GM18508 (cell line): ENCODE data around the gene KIF5B.
A peak's percentile ranks its signal among the peaks of the same experiment; 100 is the strongest.
"Not testable (repeated sequence)": the region's sequence is repeated elsewhere in the genome, so short reads cannot be mapped to it uniquely, and the experiment has no call there.

Experiments
- ATAC-seq: cut with Tn5 transposase; IDR thresholded peaks from one replicate; pipeline ENCODE4 v1.9.1; 2021; ENCODE audit warnings: moderate number of reproducible peaks; ENCODE audit not compliant: insufficient read depth, unreplicated experiment

The KIF5B gene

DNA sequence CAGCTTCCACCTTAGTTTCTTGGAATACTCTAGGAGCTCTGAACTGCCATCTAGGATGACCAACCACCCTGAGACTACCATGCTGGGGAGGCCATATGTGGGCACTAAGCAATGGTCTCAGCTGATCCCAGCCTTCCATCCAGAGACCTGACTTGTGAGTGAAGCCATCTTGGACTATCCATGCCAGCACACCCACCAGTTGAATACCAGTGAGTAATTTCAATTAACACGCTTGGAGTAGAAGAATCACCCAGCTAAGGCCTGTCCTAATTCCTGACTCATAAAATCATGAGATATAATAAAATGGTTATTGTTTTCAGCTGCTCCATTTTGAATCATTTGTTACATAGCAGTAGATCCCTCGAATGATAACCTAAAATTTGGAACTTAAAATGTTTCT lies 5.2 kb upstream of the KIF5B start:
- no peak for ATAC-seq

DNA sequence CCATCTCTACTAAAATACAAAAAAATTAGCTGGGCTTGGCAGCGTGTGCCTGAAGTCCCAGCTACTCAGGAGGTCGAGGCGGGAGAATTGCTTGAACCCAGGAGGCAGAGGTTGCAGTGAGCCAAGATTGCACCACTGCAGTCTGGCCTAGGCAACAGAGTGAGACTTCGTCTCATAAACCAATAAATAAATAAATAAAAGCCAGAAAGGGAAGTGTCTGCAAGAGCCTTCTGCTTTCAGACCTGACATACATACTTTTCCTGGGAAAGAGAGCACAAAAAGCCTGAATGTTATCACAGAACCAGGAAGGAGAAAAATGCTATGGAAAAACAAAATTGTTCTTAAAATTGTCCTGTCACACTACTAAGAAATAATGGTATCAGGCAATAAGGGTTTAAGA lies 4.1 kb upstream of the KIF5B start:
- no peak for ATAC-seq

DNA sequence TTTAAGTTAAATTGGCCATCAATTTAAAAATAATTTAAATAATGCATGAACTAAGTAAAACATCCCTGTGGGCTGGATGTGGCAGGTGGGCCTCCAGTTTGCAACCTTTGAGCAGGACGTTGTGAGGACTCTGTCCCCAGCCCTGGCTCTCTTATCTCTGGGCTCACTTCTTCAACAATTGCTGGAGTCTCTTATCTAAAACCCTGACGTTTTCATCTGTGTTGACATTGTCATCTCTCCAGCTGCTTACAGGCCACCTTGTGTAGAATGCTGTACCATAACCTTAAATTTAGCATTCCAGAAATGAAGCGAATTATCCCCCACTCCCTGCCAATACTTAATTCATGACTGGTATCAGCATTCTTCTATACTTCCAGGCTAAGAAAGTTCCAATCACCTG lies 3.2 kb upstream of the KIF5B start:
- no peak for ATAC-seq

DNA sequence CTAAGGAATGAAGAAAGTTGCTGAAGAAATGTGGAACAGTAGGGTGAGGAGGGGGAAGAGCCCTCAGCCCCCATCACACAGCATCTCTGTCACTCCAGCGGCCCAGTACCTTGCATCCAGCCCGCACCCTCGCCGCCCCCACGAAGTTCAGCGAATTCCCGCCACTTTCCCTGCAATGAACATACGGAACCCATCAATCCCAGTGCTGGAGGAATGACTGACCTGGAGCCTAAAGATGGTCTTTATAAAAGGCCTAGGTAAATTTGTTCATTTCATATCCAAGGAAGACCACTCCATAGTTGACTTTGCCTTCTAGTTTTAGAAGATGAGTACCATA lies 779 bp upstream of the KIF5B start:
- ATAC-seq = no peak

DNA sequence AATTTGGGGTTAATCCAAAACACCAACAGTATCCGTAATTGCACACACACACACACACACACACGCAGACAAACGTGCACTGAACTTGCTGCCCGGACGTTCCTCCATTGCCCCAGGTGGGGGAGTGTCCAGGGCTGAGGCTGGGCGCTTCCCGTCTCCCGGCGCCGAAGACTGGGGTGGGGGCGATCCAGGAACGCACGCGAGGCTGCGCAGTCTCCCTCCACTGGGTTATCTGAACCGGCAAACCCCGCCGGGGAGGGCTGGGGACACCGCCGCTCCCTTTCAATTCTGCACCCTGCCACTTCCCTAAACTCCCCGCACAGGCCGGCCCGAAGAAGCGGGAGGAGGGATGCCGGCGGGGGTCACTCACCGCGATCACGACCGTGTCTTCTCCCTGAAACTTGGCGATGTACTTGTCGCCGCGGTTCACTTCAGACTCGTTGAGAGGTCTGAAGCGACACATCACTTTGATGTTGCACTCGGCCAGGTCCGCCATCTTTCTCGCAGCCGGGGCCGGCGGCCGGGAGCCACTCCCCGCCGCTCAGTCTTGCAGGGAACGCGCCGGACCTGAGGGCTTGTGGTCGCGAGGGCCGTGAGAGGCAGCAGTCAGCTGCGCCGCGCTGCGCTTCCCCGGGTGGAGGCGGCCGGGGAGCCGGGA lies 618 bp downstream of the KIF5B start:
- ATAC-seq = peak; percentile 26

DNA sequence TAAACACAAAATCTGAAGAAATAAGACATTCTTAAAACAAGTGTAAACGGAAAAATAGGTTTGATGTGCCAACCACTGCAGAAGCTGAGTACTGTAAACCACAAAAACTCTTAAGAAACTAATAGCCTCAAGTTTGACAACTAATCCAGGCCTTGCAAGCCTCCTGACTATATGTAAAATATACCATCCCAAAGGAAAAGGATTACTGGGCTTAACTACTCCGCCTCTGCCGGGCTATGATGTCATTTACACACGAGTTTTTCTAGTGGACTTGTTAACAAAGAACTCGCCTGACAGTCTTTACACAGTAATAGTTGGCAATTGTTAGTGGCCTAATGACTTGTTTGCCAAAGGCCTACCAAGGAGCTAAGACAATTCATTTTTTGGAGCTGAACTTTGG lies 2.1 kb downstream of the KIF5B start:
- no peak for ATAC-seq

DNA sequence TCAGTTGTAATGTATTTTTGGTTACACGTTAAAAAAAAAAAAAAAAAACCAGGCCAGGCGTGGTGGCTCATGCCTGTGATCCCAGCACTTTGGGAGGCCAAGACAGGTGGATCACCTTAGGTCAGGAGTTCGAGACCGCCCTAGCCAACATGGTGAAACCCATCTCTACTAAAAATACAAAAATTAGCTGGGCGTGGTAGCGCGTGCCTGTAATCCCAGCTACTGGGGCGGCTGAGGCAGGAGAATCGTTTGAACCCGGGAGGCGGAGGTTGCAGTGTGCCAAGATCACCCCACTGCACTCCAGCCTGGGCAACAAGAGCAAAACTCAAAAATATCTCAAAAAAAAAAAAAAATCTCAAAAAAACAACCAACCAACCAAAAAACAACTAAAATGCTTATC lies 2.8 kb downstream of the KIF5B start:
- not testable (repeated sequence) for ATAC-seq

DNA sequence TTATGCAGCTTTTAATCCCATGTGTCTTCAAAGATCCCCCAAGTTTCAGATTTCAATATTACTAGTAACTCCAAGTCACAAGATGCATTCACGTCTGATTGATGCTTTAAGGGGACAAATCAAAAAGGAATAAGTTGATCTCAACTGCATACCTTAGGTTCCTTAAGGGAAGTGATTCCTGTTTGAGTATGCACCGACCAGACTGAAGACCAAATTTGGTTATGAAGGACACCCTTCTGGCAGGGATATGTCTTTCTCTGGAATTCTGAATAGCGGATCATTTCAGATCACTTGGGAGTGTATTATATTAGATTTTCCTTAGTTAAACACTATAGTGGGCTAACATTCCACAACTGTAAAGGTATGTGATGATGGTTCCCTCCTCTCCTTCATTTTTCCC lies 4.3 kb downstream of the KIF5B start:
- ATAC-seq = no peak

DNA sequence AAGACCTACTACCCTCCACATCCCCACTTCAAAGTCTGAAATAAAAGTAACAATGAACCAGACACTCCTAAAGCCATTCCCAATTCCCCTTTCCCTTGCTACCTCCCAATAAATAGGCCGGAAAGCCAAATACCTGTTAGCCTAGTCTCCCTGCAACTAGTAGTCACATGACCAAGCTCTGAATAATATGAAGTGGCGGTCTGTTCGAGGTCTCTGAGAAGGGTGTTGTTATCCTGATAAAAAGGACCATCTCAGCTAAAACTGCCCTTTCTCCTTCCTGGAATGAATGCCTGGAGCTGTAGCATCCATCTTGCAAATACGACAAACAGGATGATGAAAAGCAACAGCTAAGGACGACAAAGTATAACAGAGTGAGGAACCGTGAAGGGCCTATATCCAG lies 6.0 kb downstream of the KIF5B start:
- no peak for ATAC-seq

DNA sequence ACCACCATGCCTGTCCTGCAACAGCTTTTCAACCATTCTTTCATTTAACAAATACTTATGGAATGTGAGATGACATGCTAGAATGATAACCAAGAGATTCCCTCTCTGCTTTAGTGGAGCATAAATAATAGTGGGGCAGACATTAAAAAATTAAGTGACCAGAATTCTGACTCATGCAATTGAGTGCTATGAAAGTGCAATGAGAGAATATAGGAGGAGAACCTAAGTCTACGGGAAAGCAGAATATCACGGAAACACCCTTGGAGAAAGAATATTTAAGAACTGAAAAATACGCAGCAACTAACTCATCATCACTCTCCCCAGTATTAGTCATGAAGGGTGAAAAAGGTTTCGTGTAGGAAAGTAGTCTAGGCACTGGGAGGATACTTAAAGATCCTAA lies 7.1 kb downstream of the KIF5B start:
- ATAC-seq = no peak

DNA sequence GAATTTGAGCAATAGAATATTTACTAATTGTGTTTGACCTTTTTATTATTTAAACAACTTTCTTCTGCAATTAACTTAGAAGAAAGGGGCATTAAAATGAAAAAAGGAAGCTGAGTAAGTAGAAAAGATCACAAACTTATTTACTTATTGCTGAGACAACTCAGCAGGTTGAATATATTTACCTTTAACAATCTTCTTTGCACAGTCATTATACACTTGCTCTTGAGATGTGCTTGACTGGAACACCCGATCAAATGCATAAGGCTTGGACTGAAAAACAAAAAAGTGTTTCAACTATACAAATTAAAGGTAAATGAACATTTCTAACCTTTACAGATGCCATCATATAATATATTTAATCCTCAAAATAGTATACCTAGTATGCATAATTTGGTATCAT lies 7.9 kb downstream of the KIF5B start:
- no peak for ATAC-seq

DNA sequence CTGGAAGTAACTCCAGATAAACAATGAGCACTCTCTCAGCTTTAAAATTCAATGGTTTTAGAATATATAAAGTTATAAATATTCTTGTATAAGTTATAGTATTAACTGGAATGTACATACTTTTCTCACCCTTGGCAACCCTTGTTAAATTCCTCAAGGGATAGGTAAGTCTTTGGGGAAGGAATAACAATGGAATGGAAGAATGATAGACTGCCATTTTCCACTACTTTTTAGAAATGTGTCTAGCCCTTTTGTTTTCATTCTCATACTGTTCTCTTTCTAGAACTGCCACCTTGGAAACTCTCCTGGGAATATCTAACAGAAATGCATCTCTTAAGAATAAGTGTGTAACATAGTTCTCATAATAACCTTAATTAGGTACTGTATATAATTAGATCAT lies 8.3 kb downstream of the KIF5B start:
- no peak for ATAC-seq

DNA sequence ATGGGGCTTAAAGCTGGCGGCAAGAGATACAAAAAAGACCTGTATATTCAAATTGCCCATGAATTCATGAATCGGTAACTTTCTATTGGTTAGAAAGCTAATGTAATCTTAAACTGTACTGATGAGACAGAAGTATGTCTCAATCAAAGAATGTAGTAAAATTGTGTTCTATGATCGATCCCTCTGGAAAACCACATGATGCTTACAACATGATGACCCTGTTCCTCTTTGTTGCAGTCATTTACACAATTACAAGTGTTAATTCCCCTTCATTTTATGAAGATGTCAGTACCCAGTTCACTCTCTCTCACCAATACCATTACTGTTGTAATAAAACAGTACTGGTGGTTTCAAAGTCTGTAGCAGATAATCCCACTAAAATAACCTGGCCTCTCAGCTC lies 10.1 kb downstream of the KIF5B start:
- no peak for ATAC-seq

DNA sequence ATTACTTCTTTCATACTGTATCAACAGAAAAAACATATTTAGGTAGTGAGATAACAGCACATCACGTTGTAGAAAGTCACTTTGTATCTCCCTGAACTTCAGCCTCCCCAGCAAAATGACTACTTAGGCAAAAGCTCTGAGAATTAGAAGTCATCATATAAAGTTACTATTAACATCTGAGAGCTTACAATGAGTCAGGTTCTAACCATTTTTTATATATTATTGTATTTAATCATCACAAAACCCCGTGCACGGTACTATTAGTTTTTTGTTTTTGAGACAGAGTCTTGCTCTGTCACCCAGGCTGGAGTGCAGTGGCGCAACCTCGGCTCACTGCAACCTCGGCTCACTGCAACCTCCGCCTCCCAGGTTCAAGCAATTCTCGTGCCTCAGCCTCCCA lies 13.5 kb downstream of the KIF5B start:
- not testable (repeated sequence) for ATAC-seq

DNA sequence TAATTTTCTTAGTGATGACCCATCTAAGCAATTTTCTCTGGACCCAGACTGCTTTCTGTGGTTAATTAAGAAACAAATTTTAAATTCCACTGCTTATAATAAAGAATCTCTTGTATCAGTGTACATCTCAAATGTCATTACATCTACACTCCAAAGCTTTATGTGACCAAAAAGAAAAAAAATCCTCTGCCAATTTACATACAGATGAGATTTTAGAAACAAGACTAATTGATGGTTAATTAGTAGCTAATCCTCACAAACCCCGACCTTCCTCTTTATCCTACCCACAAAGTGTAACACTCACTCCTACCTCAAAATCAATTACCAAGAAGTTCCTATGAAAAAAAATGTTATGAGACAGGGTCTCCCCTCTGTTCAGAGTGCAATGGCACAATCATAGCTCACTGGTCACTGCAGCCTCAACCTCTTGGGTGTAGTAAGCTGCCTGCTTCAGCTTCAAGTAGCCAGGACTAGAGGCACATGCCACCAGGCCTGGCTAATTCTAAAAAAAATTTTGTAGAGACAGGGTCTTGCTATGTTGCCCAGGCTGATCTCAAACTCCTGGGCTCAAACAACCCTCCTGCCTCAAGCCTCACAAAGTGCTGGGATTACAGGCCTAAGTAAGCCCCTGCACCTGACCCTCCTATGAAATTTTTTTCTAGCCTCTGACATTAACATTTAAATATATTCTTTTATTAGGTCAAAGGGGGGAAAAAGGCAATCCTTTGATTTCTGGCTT lies 14.8 kb downstream of the KIF5B start:
- ATAC-seq = no peak

DNA sequence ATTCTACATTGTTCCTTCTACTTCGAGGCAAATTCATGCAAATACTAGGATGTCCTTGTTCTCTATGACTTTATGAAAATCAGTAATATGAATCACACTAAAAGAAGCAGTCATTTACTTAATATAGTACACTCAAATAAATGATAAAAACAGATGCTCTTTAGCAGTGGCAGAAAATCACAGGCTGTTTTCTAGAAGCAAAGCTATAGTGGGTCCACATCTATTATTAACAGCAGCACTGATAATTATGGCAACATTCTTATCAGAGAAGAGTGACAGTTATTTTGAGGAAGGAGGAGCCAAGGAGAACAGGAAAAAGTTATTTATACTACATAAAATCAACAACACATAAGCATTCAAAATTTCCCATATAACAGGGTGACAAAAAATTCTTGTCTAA lies 16.5 kb downstream of the KIF5B start:
- ATAC-seq = no peak

DNA sequence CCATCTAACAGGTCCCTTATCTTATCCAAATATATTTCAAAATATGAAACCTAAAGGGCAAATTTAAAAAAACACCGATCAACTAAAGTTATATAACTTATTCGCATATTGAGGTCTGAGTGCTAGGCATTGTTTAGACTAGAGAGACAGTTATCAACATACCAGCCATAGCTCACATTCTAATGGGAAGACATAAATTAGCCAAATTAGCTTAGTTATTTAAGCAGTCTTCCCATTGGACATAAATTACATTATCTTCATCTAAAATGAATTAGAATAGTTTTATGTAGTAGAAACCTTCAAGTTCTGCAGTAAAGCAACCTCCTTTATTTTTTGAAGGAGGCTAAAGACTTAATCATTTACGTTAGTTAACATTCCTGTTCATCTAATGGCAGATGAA lies 17.4 kb downstream of the KIF5B start:
- no peak for ATAC-seq

DNA sequence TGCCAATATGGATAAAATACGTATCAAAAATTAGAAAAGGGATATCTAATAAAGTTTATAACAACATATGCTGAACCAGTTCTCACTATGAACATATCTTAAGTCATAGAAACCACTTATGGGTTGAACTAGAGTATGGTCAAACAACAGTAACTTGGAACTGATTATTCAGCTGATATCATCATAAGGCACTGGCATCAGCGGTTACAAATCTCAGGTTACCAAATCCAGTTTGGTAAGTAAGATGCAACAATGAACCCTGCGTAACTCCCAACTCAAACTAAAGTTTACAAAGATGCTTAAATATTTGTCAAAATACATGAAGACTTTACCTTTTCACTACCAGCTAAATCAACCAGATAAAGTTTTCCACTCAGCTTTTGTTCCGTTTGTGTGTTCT lies 19.3 kb downstream of the KIF5B start:
- no peak for ATAC-seq

DNA sequence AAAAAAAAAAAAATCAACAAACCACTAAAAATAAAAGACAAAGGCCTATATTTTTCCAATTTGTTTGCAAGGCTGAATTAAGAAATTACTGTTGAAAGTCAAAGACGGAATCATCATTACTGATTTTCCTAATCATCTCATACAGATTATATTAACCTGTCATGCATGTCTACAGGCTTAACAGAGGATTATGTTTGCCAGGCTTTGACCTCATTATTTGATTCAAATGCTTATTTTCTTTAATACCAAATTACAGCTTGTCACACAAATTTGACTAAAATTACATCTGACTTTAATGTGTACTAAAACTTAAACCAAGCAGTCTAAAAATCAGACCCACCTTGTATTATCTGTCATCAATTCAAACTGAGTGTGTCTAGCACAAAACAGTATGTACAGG lies 21.2 kb downstream of the KIF5B start:
- ATAC-seq = no peak

DNA sequence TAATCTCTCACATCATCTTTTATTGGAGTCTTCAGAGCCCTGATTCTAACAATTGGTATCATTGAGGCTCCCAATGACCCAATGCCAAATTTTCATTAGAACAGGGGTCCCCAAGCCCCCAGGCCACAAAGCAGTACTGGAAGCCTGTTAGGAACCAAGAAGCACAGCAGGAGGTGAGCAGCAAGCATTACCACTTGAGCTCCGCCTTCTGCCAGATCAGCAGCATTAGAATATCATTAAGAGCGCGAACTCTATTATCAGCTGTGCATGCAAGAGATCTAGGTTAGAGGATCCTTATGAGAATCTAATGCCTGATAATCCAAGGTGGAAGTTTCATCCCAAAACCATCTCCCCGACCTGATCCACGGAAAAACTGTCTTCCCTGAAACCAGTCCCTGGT lies 23.1 kb downstream of the KIF5B start:
- ATAC-seq = no peak

DNA sequence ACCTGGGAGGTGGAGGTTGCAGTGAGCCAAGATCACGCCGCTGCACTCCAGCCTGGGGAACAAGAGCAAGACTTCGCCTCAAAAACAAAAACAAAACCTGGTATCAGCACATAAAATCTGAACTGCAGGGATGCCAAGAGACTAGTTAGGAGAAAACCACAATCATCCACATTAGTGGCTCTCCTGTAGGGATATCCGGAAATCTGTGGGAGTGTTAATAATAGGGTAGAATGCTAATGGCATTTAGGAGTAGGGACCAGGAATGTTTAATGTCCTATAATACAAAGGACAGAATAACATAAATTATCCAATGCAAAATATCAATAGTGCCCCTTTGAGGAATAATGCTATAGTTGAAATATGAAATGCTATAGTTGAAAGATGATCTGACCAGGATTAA lies 24.3 kb downstream of the KIF5B start:
- ATAC-seq = no peak

DNA sequence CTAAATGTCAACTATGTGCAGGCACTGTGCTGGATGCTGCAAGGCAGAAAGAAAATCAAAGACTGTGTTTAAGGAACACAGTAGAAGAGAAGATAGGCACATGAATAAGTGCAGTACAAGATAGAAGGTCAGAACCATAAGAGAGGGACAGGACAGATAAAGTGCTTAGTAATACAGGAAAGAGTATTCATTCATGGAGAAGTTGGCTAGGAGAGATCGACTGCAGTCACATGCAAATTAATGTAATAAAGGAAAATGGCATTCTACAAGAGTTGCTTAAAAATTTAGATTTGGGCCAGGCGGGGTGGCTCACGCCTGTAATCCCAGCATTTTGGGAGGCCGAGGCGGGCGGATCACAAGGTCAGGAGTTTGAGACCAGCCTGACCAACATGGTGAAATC lies 24.8 kb downstream of the KIF5B start:
- ATAC-seq = no peak
